ENCODE data around the gene SCD. TPM values are rescaled to one million over a fixed set of nuclear protein-coding genes. Genes with fewer than 3 reads are reported as not detected.

SCD gene
- total and polyA plus RNA-seq, 2 experiments from 2014 or later = 325 to 816 TPM

DNA sequence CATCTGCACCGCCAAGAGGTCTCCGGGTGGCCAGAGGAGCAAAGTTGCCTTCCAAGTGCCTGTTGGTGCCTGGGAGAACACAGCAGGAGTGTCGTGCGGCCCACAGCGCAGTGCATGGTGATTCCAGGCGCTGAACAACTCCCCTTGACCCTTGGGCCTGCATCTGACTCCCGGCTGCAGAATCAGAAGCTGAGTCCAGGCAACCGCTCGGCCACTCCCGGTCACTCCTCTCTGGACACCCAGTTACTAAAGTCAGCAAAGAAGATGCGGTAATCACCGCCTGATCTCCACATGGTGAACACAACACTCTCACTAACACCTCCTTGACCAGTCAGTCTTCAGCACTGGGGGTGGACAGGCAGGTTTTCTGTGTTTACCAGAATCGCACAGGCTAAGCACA lies 35.5 kb downstream of the SCD start:
- H3K4me1 Mint-ChIP-seq = peaks cover under 1% of the 10 kb centered on the region; the same call in 1 of the 3 replicates
- peaks cover under 1% of the 10 kb centered on the region; the same call in 1 of the 3 replicates for H3K9me3 Mint-ChIP-seq
- H2AFZ ChIP-seq = no peak overlapping the region
- no peak for TF ChIP-seq NANOG (IDR thresholded peaks at IDR 0.05; ENCODE audit: borderline replicate concordance)
- no peak for TF ChIP-seq ZNF114 (CRISPR knock-in tag; IDR thresholded peaks at IDR 0.05)
- TF ChIP-seq POLR2AphosphoS5 (IDR thresholded peaks at IDR 0.05; ENCODE audit: low read depth) = no peak
- no peak for TF ChIP-seq JUNB (IDR thresholded peaks at IDR 0.05; ENCODE audit: unreplicated experiment)
- TF ChIP-seq, protein P1, sequence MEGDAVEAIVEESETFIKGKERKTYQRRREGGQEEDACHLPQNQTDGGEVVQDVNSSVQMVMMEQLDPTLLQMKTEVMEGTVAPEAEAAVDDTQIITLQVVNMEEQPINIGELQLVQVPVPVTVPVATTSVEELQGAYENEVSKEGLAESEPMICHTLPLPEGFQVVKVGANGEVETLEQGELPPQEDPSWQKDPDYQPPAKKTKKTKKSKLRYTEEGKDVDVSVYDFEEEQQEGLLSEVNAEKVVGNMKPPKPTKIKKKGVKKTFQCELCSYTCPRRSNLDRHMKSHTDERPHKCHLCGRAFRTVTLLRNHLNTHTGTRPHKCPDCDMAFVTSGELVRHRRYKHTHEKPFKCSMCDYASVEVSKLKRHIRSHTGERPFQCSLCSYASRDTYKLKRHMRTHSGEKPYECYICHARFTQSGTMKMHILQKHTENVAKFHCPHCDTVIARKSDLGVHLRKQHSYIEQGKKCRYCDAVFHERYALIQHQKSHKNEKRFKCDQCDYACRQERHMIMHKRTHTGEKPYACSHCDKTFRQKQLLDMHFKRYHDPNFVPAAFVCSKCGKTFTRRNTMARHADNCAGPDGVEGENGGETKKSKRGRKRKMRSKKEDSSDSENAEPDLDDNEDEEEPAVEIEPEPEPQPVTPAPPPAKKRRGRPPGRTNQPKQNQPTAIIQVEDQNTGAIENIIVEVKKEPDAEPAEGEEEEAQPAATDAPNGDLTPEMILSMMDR (conservative IDR thresholded peaks at IDR 0.05; ENCODE audit: low read depth in 2 of 2) = no peak
- no peak for TF ChIP-seq CREB1 (CRISPR knock-in tag; IDR thresholded peaks at IDR 0.05; ENCODE audit: low read depth)
- TF ChIP-seq, protein P2, sequence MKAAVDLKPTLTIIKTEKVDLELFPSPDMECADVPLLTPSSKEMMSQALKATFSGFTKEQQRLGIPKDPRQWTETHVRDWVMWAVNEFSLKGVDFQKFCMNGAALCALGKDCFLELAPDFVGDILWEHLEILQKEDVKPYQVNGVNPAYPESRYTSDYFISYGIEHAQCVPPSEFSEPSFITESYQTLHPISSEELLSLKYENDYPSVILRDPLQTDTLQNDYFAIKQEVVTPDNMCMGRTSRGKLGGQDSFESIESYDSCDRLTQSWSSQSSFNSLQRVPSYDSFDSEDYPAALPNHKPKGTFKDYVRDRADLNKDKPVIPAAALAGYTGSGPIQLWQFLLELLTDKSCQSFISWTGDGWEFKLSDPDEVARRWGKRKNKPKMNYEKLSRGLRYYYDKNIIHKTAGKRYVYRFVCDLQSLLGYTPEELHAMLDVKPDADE (IDR thresholded peaks at IDR 0.05) = no peak
- no peak for TF ChIP-seq EZH2 (IDR thresholded peaks at IDR 0.05; ENCODE audit: low read depth, unreplicated experiment)
- no peak for TF ChIP-seq EZH2phosphoT487 (IDR thresholded peaks at IDR 0.05; ENCODE audit: unreplicated experiment)
- H3K27me3 Mint-ChIP-seq (ENCODE audit: insufficient read depth, low read depth, poor library complexity) = peaks cover 3% of the 10 kb centered on the region
- H3K36me3 ChIP-seq (ENCODE audit: insufficient read depth) = peaks cover 28% of the 10 kb centered on the region
- H3K9me2 ChIP-seq (ENCODE audit: insufficient read depth) = no peaks in the 10 kb centered on the region
- no peaks in the 10 kb centered on the region for H3F3A ChIP-seq (replicated peaks; ENCODE audit: low read depth)
- H3K27me3 ChIP-seq (ENCODE audit: insufficient read depth) = no peaks in the 10 kb centered on the region
- peaks cover 24% of the 10 kb centered on the region for H4K20me1 ChIP-seq (replicated peaks; ENCODE audit: insufficient read depth)
- no peak overlapping the region for H3K27ac ChIP-seq (ENCODE audit: low read depth)
- no peak overlapping the region for H3K4me2 ChIP-seq
- H3K4me1 ChIP-seq (ENCODE audit: insufficient read depth) = no peaks in the 10 kb centered on the region
- peaks cover 70% of the 10 kb centered on the region for H3K36me3 Mint-ChIP-seq (ENCODE audit: low read depth)
- H3K27ac Mint-ChIP-seq = no peak overlapping the region
- peaks cover 23% of the 10 kb centered on the region for H3K79me2 ChIP-seq (replicated peaks; ENCODE audit: insufficient read depth)
- no peak overlapping the region for H3K4me3 Mint-ChIP-seq
- no peak for ATAC-seq
- DNase-seq (ENCODE audit: low spot score) = no peak
- H3K4me3 ChIP-seq = no peak overlapping the region

DNA sequence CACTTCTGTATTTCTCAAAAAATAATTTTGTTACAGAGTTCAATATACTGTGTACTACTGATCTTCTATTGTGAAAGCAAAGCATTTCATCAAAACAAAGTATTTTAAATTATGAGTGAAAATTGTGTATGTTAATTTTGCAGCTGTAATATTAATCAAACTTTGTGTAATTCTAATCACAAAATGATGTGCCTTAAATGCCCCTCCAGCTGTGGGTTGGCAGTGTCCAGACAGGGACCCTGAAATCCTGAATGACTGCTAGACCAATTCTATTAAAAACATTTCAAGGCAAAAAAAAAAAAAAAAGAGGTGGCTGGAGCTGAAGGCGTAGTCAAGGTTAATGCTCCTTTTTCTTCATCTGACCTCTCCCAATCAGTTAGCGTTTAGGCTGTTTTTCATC lies 36.2 kb downstream of the SCD start:
- Mint-ChIP-seq H3K9me3 (peaks cover 7% of the 10 kb centered on the region; the same call in 2 of the 3 replicates), H3K36me3 (ENCODE audit: low read depth) (peaks cover 77% of the 10 kb centered on the region), H3K27ac (no peak overlapping the region)

More for the DNA sequence above, 36.2 kb downstream of the SCD start:
- Histone ChIP-seq H3K36me3 (ENCODE audit: insufficient read depth) (peaks cover 35% of the 10 kb centered on the region), H3F3A (replicated peaks; ENCODE audit: low read depth) (no peaks in the 10 kb centered on the region), H3K27me3 (ENCODE audit: insufficient read depth) (no peaks in the 10 kb centered on the region), H3K27ac (ENCODE audit: low read depth) (no peak overlapping the region), H4K20me1 (replicated peaks; ENCODE audit: insufficient read depth) (peaks cover 19% of the 10 kb centered on the region), H3K4me2 (no peak overlapping the region), H3K4me1 (ENCODE audit: insufficient read depth) (no peaks in the 10 kb centered on the region), H3K4me3 (no peak overlapping the region), H3K9me2 (ENCODE audit: insufficient read depth) (no peaks in the 10 kb centered on the region), H3K79me2 (replicated peaks; ENCODE audit: insufficient read depth) (peaks cover 16% of the 10 kb centered on the region), H2AFZ (no peak overlapping the region)
- TF ChIP-seq, protein P3, sequence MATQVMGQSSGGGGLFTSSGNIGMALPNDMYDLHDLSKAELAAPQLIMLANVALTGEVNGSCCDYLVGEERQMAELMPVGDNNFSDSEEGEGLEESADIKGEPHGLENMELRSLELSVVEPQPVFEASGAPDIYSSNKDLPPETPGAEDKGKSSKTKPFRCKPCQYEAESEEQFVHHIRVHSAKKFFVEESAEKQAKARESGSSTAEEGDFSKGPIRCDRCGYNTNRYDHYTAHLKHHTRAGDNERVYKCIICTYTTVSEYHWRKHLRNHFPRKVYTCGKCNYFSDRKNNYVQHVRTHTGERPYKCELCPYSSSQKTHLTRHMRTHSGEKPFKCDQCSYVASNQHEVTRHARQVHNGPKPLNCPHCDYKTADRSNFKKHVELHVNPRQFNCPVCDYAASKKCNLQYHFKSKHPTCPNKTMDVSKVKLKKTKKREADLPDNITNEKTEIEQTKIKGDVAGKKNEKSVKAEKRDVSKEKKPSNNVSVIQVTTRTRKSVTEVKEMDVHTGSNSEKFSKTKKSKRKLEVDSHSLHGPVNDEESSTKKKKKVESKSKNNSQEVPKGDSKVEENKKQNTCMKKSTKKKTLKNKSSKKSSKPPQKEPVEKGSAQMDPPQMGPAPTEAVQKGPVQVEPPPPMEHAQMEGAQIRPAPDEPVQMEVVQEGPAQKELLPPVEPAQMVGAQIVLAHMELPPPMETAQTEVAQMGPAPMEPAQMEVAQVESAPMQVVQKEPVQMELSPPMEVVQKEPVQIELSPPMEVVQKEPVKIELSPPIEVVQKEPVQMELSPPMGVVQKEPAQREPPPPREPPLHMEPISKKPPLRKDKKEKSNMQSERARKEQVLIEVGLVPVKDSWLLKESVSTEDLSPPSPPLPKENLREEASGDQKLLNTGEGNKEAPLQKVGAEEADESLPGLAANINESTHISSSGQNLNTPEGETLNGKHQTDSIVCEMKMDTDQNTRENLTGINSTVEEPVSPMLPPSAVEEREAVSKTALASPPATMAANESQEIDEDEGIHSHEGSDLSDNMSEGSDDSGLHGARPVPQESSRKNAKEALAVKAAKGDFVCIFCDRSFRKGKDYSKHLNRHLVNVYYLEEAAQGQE (IDR thresholded peaks at IDR 0.05; ENCODE audit: unreplicated experiment) = no peak
- TF ChIP-seq POLR2AphosphoS5 (IDR thresholded peaks at IDR 0.05; ENCODE audit: low read depth) (no peak), ZNF114 (CRISPR knock-in tag; IDR thresholded peaks at IDR 0.05) (no peak), JUNB (IDR thresholded peaks at IDR 0.05; ENCODE audit: unreplicated experiment) (no peak)
- ATAC-seq = no peak
- DNase-seq (ENCODE audit: low spot score) = no peak
- Mint-ChIP-seq H3K4me1 (no peaks in the 10 kb centered on the region), H3K27me3 (ENCODE audit: insufficient read depth, low read depth, poor library complexity) (peaks cover 5% of the 10 kb centered on the region), H3K4me3 (no peak overlapping the region)

Data from GM23338 (cell line).